ENCODE data around the gene ANGPTL1. TPM values are rescaled to one million over a fixed set of nuclear protein-coding genes. Genes with fewer than 3 reads are reported as not detected.

Gene ANGPTL1
- total and polyA plus RNA-seq, 7 donors, result 1.4 to 173 (median 117) TPM

- Histone ChIP-seq H3K4me1 (peaks cover 0 to 24% (median 11%) of the 10 kb centered on the region in 4 donors), H3K36me3 (no peaks in the 10 kb centered on the region), H3K4me3 (no peak overlapping the region), H3K27me3 (no peaks in the 10 kb centered on the region), H3K27ac (no peak overlapping the region), H3K9me3 (no peaks in the 10 kb centered on the region)
- intact Hi-C loops (cut with DNase I), result no loop called here
- TF ChIP-seq POLR2A (IDR thresholded peaks at IDR 0.05) (no peak), EP300 (IDR thresholded peaks at IDR 0.05) (no peak), POLR2AphosphoS5 (IDR thresholded peaks at IDR 0.05) (no peak)
- TF ChIP-seq, protein P1, sequence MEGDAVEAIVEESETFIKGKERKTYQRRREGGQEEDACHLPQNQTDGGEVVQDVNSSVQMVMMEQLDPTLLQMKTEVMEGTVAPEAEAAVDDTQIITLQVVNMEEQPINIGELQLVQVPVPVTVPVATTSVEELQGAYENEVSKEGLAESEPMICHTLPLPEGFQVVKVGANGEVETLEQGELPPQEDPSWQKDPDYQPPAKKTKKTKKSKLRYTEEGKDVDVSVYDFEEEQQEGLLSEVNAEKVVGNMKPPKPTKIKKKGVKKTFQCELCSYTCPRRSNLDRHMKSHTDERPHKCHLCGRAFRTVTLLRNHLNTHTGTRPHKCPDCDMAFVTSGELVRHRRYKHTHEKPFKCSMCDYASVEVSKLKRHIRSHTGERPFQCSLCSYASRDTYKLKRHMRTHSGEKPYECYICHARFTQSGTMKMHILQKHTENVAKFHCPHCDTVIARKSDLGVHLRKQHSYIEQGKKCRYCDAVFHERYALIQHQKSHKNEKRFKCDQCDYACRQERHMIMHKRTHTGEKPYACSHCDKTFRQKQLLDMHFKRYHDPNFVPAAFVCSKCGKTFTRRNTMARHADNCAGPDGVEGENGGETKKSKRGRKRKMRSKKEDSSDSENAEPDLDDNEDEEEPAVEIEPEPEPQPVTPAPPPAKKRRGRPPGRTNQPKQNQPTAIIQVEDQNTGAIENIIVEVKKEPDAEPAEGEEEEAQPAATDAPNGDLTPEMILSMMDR (IDR thresholded peaks at IDR 0.05), result no peak
- WGBS, 2 donors, result 72 to 76% methylated on average over 5 of the region's 5 CpGs
- DNase-seq, result no peak
Measured at GRCh38 chr1:178916448-178917174, 45.7 kb upstream of the ANGPTL1 start.

- no peak for TF ChIP-seq EP300 (IDR thresholded peaks at IDR 0.05)
- TF ChIP-seq, protein P1 (IDR thresholded peaks at IDR 0.05), result no peak
- no peak for TF ChIP-seq POLR2A (IDR thresholded peaks at IDR 0.05)
- TF ChIP-seq POLR2AphosphoS5 (IDR thresholded peaks at IDR 0.05), result no peak
- DNase-seq, result no peak
- WGBS, 2 donors, result 96 to 98% methylated on average over 2 of the region's 2 CpGs
Measured at GRCh38 chr1:178912597-178912996, 41.7 kb upstream of the ANGPTL1 start.

GRCh38 chr1:178910023-178910422, 39.1 kb upstream of the ANGPTL1 start:
- Histone ChIP-seq H3K27ac (no peak overlapping the region), H3K27me3 (no peaks in the 10 kb centered on the region), H3K36me3 (no peaks in the 10 kb centered on the region), H3K9me3 (no peaks in the 10 kb centered on the region), H3K4me1 (peaks cover 0 to 3% (median 0%) of the 10 kb centered on the region in 4 donors), H3K4me3 (no peak overlapping the region)
- TF ChIP-seq POLR2AphosphoS5 (IDR thresholded peaks at IDR 0.05) (no peak), POLR2A (IDR thresholded peaks at IDR 0.05) (no peak), EP300 (IDR thresholded peaks at IDR 0.05) (no peak)
- TF ChIP-seq, protein P1 (IDR thresholded peaks at IDR 0.05), result no peak
- WGBS, 2 donors, result 69 to 88% methylated on average over 1 of the region's 1 CpG
- intact Hi-C loops (cut with DNase I), result no loop called here
- no peak for DNase-seq

More at GRCh38 chr1:178912597-178912996, 41.7 kb upstream of the ANGPTL1 start:
- H3K9me3 ChIP-seq, result no peaks in the 10 kb centered on the region
- H3K27me3 ChIP-seq, result no peaks in the 10 kb centered on the region
- no peak overlapping the region for H3K27ac ChIP-seq
- no peaks in the 10 kb centered on the region for H3K36me3 ChIP-seq
- intact Hi-C loops (cut with DNase I), result no loop called here
- H3K4me3 ChIP-seq, result no peak overlapping the region
- H3K4me1 ChIP-seq, result peaks cover 0 to 3% (median 0%) of the 10 kb centered on the region in 4 donors

- DNase-seq, result no peak
- H3K9me3 ChIP-seq, result no peaks in the 10 kb centered on the region
- peaks cover 0 to 3% (median 0%) of the 10 kb centered on the region in 4 donors for H3K4me1 ChIP-seq
- H3K27me3 ChIP-seq, result no peaks in the 10 kb centered on the region
- H3K27ac ChIP-seq, result no peak overlapping the region
- 88 to 89% methylated on average over 1 of the region's 1 CpG for WGBS, 2 donors
- no peak overlapping the region for H3K4me3 ChIP-seq
- no peaks in the 10 kb centered on the region for H3K36me3 ChIP-seq
- TF ChIP-seq, protein P1 (IDR thresholded peaks at IDR 0.05), result no peak
- no peak for TF ChIP-seq POLR2AphosphoS5 (IDR thresholded peaks at IDR 0.05)
- TF ChIP-seq POLR2A (IDR thresholded peaks at IDR 0.05), result no peak
- TF ChIP-seq EP300 (IDR thresholded peaks at IDR 0.05), result no peak
- intact Hi-C loops (cut with DNase I), result no loop called here
Measured at GRCh38 chr1:178908358-178908757, 37.5 kb upstream of the ANGPTL1 start.
